ENCODE measurements around the gene CYGB. TPM values are rescaled to one million over a fixed set of nuclear protein-coding genes. Genes with fewer than 3 reads are reported as not detected.
A peak's percentile ranks its signal among the peaks of the same experiment; 100 is the strongest.

CYGB gene
- total and polyA plus RNA-seq, 2 of the 13 experiments (the other 11 are each of a cell fraction or from before 2014, with no cell fraction given) = 18.9 to 27.1 TPM

GRCh38 chr17:76499267-76499667, 38.2 kb downstream of the CYGB start:
- H3K9me3 ChIP-seq (ENCODE audit: low read length) = no peaks in the 10 kb centered on the region
- WGBS (ENCODE audit: low lambda C conversion rate) = 10% methylated on average over 5 of the region's 5 CpGs
- peak overlapping the region; percentile 64 for H3K27ac ChIP-seq (ENCODE audit: extremely low read length, insufficient read depth, low read length)
- FAIRE-seq (peak; percentile 46), DNase-seq (ENCODE audit: low spot score) (peak; percentile 95), ATAC-seq (peak; percentile 17)
- H2AFZ ChIP-seq (ENCODE audit: low read length) = no peak overlapping the region
- H3K9ac ChIP-seq (ENCODE audit: insufficient read depth, low read depth, low read length) = peak overlapping the region; percentile 91
- in situ Hi-C loops (cut with HindIII; ENCODE audit: extremely low pct_ligation_motif_present, low pct_unique_long_range_greater_than_20kb) (no loop called here), intact Hi-C loops (cut with micrococcal nuclease; ENCODE audit: unreplicated experiment) (no loop called here)
- no TSS peak for BruUV-seq (replicated peaks)
- peaks cover 29% of the 10 kb centered on the region for H3K79me2 ChIP-seq (ENCODE audit: insufficient read depth, low read length)
- peak overlapping the region; percentile 90 to 99 (median 96) for H3K4me3 ChIP-seq (replicated peaks in 1 of 3; ENCODE audit: insufficient read depth in 1 of 3, low read depth in 2 of 3, low read length in 3 of 3)
- POLR2A ChIA-PET = interaction anchor here (0.6 to 8.2 kb wide), 30 partner anchors 9 to 719 kb away, joined by 3 to 252 read pairs (median 9); partner anchors contain the start of genes AANAT, MFSD11, PRPSAP1 and SPHK1
- peak overlapping the region; percentile 93 for H3K4me2 ChIP-seq (ENCODE audit: low read depth, low read length)
- 0 out of 5 replicates have a peak, but pooled peaks cover 0 to 1% of the 10 kb centered on the region in 2 experiments for H3K36me3 ChIP-seq (replicated peaks in 1 of 2; ENCODE audit: control insufficient read depth in 1 of 2, insufficient read depth in 2 of 2, low read length in 2 of 2)
- H4K20me1 ChIP-seq (ENCODE audit: insufficient read depth, low read length) = peaks cover 18% of the 10 kb centered on the region; the same call in 1 of the 2 replicates
- H3K4me1 ChIP-seq (ENCODE audit: insufficient read depth, low read length) = peaks cover 61% of the 10 kb centered on the region
- CTCF ChIA-PET (ENCODE audit: low intra/inter-chr PET ratio, low total read pairs) = interaction anchor here (1.2 kb wide), 1 partner anchor 33 kb away, joined by 3 read pairs; no protein-coding TSS in a partner anchor
- no peaks in the 10 kb centered on the region; a peak in 1 of 5 replicates for H3K27me3 ChIP-seq (ENCODE audit: control insufficient read depth in 1 of 2, insufficient read depth in 2 of 2, low read length in 2 of 2)
- TF ChIP-seq ZNF547 (CRISPR knock-in tag; IDR thresholded peaks at IDR 0.05) (no peak; the same call in 1 of the 2 replicates), ZNF644 (CRISPR knock-in tag; IDR thresholded peaks at IDR 0.05; ENCODE audit: low read depth) (0 out of 2 replicates have a peak, but pooled peaks have one; percentile 47), ZBTB42 (CRISPR knock-in tag; IDR thresholded peaks at IDR 0.05) (no peak), TFDP2 (CRISPR knock-in tag; IDR thresholded peaks at IDR 0.05) (no peak), ZNF775 (CRISPR knock-in tag; IDR thresholded peaks at IDR 0.05; ENCODE audit: borderline replicate concordance) (no peak), SNAI1 (CRISPR knock-in tag; IDR thresholded peaks at IDR 0.05; ENCODE audit: borderline replicate concordance) (no peak; the same call in none of the 2 replicates), PAXIP1 (CRISPR knock-in tag; conservative IDR thresholded peaks at IDR 0.05) (peak; percentile 92), GABPA (IDR thresholded peaks at IDR 0.05; ENCODE audit: low read depth, low read length) (no peak), GABPA (CRISPR knock-in tag; IDR thresholded peaks at IDR 0.05; ENCODE audit: low read depth) (no peak), MLX (CRISPR knock-in tag; IDR thresholded peaks at IDR 0.05) (peak; percentile 91), ZNF609 (CRISPR knock-in tag; IDR thresholded peaks at IDR 0.05; ENCODE audit: borderline replicate concordance) (peak; percentile 86), IRF2 (CRISPR knock-in tag; IDR thresholded peaks at IDR 0.05) (peak; percentile 68; the same call in 1 of the 2 replicates), ZNF263 (CRISPR knock-in tag; IDR thresholded peaks at IDR 0.05) (peak; percentile 87), FOXA3 (CRISPR knock-in tag; IDR thresholded peaks at IDR 0.05) (peak; percentile 96), MAFG (CRISPR knock-in tag; IDR thresholded peaks at IDR 0.05) (no peak)
